BE2C (cell line): Measurements from ENCODE around the gene EPS15.

ENCODE experiments used
- DNase-seq: peaks from one replicate; pipeline ENCODE4 v3.0.0-alpha.2; 2020
- H3K27me3 ChIP-seq: fragments of 250-450 bp; sonication (Bioruptor Pico); 2 replicates; pipeline ENCODE4 v1.5.1; 2020; ENCODE audit warnings: mild to moderate bottlenecking
- H3K36me3 ChIP-seq: fragments of 250-450 bp; sonication (Bioruptor Pico); 2 replicates; pipeline ENCODE4 v1.5.1; 2020; ENCODE audit warnings: mild to moderate bottlenecking
- H3K4me1 ChIP-seq: fragments of 250-450 bp; sonication (Bioruptor Pico); 2 replicates; pipeline ENCODE4 v1.5.1; 2020
- H3K4me3 ChIP-seq: 2 replicates; pipeline ENCODE4 v1.5.1; 2011; ENCODE audit warnings: low read depth, low read length
- H3K9me3 ChIP-seq: fragments of 250-450 bp; sonication (Bioruptor Pico); 2 replicates; pipeline ENCODE4 v1.5.1; 2020
- TF ChIP-seq, protein P1 (sequence below): IDR thresholded peaks from 2 replicates; pipeline ENCODE4 v1.5.1; 2012; ENCODE audit warnings: mild to moderate bottlenecking, low read depth, low read length

Gene EPS15

DNA sequence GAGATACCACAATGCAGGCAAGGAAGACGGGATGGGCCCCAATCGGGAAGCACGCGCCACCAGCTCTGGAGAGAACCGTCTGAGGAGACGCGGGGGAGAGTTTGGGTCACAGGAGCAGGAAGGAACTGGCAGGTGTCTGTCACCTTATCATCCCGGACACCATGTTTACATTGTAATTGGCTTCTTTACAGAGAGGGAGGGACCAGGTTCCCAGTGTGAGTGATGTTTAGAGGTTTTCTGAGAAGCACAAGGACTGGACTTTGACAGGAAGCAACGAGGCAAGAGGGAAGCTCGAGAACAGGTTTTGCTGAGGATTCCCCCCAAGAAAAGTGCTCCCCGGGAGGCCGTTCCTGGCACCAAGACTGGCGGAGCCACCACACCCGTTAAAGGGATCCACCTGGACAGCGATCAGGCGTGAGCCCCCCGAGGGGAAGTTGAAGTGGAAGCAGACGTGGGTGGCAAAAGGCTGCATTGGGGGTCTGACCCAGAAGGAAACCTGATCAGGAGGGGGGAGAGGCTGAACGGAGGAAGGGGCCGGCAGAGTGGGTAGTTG, 957 bp downstream of the EPS15 start:
- no peaks in the 10 kb centered on the region for H3K27me3 ChIP-seq
- no peaks in the 10 kb centered on the region for H3K9me3 ChIP-seq
- H3K4me1 ChIP-seq: no peaks in the 10 kb centered on the region
- TF ChIP-seq, protein P1, sequence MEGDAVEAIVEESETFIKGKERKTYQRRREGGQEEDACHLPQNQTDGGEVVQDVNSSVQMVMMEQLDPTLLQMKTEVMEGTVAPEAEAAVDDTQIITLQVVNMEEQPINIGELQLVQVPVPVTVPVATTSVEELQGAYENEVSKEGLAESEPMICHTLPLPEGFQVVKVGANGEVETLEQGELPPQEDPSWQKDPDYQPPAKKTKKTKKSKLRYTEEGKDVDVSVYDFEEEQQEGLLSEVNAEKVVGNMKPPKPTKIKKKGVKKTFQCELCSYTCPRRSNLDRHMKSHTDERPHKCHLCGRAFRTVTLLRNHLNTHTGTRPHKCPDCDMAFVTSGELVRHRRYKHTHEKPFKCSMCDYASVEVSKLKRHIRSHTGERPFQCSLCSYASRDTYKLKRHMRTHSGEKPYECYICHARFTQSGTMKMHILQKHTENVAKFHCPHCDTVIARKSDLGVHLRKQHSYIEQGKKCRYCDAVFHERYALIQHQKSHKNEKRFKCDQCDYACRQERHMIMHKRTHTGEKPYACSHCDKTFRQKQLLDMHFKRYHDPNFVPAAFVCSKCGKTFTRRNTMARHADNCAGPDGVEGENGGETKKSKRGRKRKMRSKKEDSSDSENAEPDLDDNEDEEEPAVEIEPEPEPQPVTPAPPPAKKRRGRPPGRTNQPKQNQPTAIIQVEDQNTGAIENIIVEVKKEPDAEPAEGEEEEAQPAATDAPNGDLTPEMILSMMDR: no peak
- H3K4me3 ChIP-seq: peak overlapping the region; percentile 85
- no peaks in the 10 kb centered on the region for H3K36me3 ChIP-seq
- DNase-seq: peak; percentile 7

GRCh38 chr1:51517361-51518032, 1.6 kb downstream of the EPS15 start:
- no peaks in the 10 kb centered on the region for H3K27me3 ChIP-seq
- no peak for DNase-seq
- H3K9me3 ChIP-seq: no peaks in the 10 kb centered on the region

GRCh38 chr1:51516649-51517158, 2.4 kb downstream of the EPS15 start:
- TF ChIP-seq, protein P1: no peak
- no peak for DNase-seq
- Histone ChIP-seq H3K4me1 (no peaks in the 10 kb centered on the region), H3K4me3 (no peak overlapping the region), H3K9me3 (no peaks in the 10 kb centered on the region), H3K36me3 (no peaks in the 10 kb centered on the region), H3K27me3 (no peaks in the 10 kb centered on the region)

More at GRCh38 chr1:51517361-51518032, 1.6 kb downstream of the EPS15 start:
- Histone ChIP-seq H3K36me3 (no peaks in the 10 kb centered on the region), H3K4me1 (no peaks in the 10 kb centered on the region), H3K4me3 (peak overlapping the region; percentile 85)
- TF ChIP-seq, protein P1: no peak

DNA sequence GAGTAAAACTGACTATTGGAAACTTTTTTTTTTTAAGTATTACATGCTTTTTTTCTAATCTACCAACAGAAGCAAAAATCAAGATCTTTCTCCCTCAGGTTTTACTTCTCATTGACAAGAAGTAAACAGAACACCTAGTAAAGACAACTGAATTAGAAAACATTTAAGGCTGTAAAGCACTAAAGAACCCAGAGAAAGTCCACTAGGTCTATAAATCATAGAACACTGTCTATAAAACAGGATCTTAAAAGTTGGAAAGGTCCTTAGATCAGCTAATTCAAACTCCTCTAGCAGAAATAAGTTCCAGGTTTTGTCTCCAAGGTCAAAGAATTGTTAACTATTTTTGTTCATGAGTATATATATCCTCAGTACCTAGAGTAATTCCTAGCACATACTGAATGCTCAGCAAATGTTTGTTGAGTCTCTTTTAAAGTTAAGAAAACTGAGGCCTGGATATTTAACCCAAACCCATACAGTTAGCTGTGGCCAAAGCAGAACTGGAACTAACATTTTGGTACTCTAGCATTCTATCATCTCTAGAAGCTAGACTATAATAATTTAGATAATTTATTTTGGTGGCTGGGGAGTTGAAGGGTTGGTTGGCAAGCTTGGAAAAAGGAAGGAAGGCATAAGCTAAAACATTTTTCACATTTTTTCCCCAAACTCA, 3.0 kb downstream of the EPS15 start:
- Histone ChIP-seq H3K4me1 (no peaks in the 10 kb centered on the region), H3K9me3 (no peaks in the 10 kb centered on the region), H3K27me3 (no peaks in the 10 kb centered on the region), H3K4me3 (no peak overlapping the region), H3K36me3 (no peaks in the 10 kb centered on the region)
- TF ChIP-seq, protein P1: no peak
- no peak for DNase-seq

GRCh38 chr1:51515312-51515960, 3.6 kb downstream of the EPS15 start:
- TF ChIP-seq, protein P1: no peak
- no peaks in the 10 kb centered on the region for H3K9me3 ChIP-seq
- no peak overlapping the region for H3K4me3 ChIP-seq
- no peak for DNase-seq
- H3K36me3 ChIP-seq: no peaks in the 10 kb centered on the region
- H3K27me3 ChIP-seq: no peaks in the 10 kb centered on the region
- H3K4me1 ChIP-seq: no peaks in the 10 kb centered on the region
